H9 (cell line): ENCODE measurements around the gene DNM2. TPM values are rescaled to one million over a fixed set of nuclear protein-coding genes. Genes with fewer than 3 reads are reported as not detected.

Experiments used
- DNase-seq: peaks from one replicate; pipeline ENCODE4 v3.0.0-alpha.2; 2017
- H2AFZ ChIP-seq: one replicate; pipeline ENCODE4 v1.6.1; 2013; ENCODE audit warnings: mild to moderate bottlenecking, low read length, control low read depth, moderate library complexity
- H2AK5ac ChIP-seq: 2 replicates; pipeline ENCODE4 v1.6.1; 2013; ENCODE audit warnings: low read length, control low read depth, mixed read lengths; ENCODE audit not compliant: insufficient read length
- H2BK120ac ChIP-seq: one replicate; pipeline ENCODE4 v1.6.1; 2013; ENCODE audit warnings: low read depth, mild to moderate bottlenecking, low read length, control low read depth, inconsistent platforms; ENCODE audit not compliant: poor library complexity, severe bottlenecking
- H2BK12ac ChIP-seq: 2 replicates; pipeline ENCODE4 v1.6.1; 2013; ENCODE audit warnings: low read length, control low read depth, mixed read lengths, low read depth; ENCODE audit not compliant: insufficient read length
- H2BK15ac ChIP-seq: 2 replicates; pipeline ENCODE4 v1.6.1; 2013; ENCODE audit warnings: low read depth, low read length, control low read depth
- H2BK20ac ChIP-seq: one replicate; pipeline ENCODE4 v1.6.1; 2013; ENCODE audit warnings: low read depth, mild to moderate bottlenecking, low read length, control low read depth, inconsistent platforms; ENCODE audit not compliant: poor library complexity, severe bottlenecking
- H2BK5ac ChIP-seq: 2 replicates; pipeline ENCODE4 v1.6.1; 2013; ENCODE audit warnings: low read length, control low read depth, mixed read lengths; ENCODE audit not compliant: insufficient read length
- H3K14ac ChIP-seq: 2 replicates; pipeline ENCODE4 v1.6.1; 2013; ENCODE audit warnings: low read length, control low read depth; ENCODE audit not compliant: insufficient read depth
- H3K18ac ChIP-seq: 2 replicates; pipeline ENCODE4 v1.6.1; 2013; ENCODE audit warnings: low read depth, mild to moderate bottlenecking, mixed read lengths, low read length, control low read depth; ENCODE audit not compliant: insufficient read length
- H3K23ac ChIP-seq: 2 replicates; pipeline ENCODE4 v1.6.1; 2013; ENCODE audit warnings: low read length, control low read depth, mixed read lengths, low read depth; ENCODE audit not compliant: insufficient read length
- H3K23me2 ChIP-seq: 2 replicates; pipeline ENCODE4 v1.6.1; 2013; ENCODE audit warnings: low read depth, mild to moderate bottlenecking, mixed read lengths, low read length, control low read depth; ENCODE audit not compliant: insufficient read length, poor library complexity, severe bottlenecking
- H3K27ac ChIP-seq: 2 replicates; pipeline ENCODE4 v1.5.1; 2013; ENCODE audit warnings: low read length, control low read depth, mixed read lengths, low read depth; ENCODE audit not compliant: insufficient read length
- H3K27me3 ChIP-seq: 2 replicates; pipeline ENCODE4 v1.6.1; 2013; ENCODE audit warnings: low read length, control low read depth, inconsistent platforms; ENCODE audit not compliant: insufficient read depth
- H3K4ac ChIP-seq: 2 replicates; pipeline ENCODE4 v1.6.1; 2013; ENCODE audit warnings: low read depth, mild to moderate bottlenecking, control low read depth, inconsistent platforms, low read length, moderate library complexity
- H3K4me1 ChIP-seq: 2 replicates; pipeline ENCODE4 v1.6.1; 2013; ENCODE audit warnings: low read length, control low read depth, inconsistent platforms; ENCODE audit not compliant: insufficient read depth
- H3K4me2 ChIP-seq: 2 replicates; pipeline ENCODE4 v1.6.1; 2013; ENCODE audit warnings: low read length, control low read depth, mixed read lengths; ENCODE audit not compliant: insufficient read length, insufficient read depth
- H3K56ac ChIP-seq: 2 replicates; pipeline ENCODE4 v1.6.1; 2013; ENCODE audit warnings: low read depth, mild to moderate bottlenecking, mixed read lengths, low read length, control low read depth; ENCODE audit not compliant: insufficient read length
- H3K79me1 ChIP-seq: 2 replicates; pipeline ENCODE4 v1.6.1; 2013; ENCODE audit warnings: low read depth, mild to moderate bottlenecking, moderate library complexity, low read length, control low read depth, inconsistent platforms; ENCODE audit not compliant: insufficient read depth, poor library complexity, severe bottlenecking
- H3K79me2 ChIP-seq: 2 replicates; pipeline ENCODE4 v1.6.1; 2013; ENCODE audit warnings: low read length, control low read depth, inconsistent platforms; ENCODE audit not compliant: insufficient read depth
- H3K9ac ChIP-seq: 2 replicates; pipeline ENCODE4 v1.6.1; 2013; ENCODE audit warnings: low read length, control low read depth, mixed read lengths; ENCODE audit not compliant: insufficient read length; ENCODE audit errors: extremely low read depth
- H3K9me3 ChIP-seq: one replicate; pipeline ENCODE4 v1.6.1; 2013; ENCODE audit warnings: low read depth, low read length, inconsistent platforms; ENCODE audit not compliant: control insufficient read depth
- H3T11ph ChIP-seq: one replicate; pipeline ENCODE4 v1.6.1; 2013; ENCODE audit warnings: mild to moderate bottlenecking, low read length, control low read depth, inconsistent platforms
- H4K20me1 ChIP-seq: one replicate; pipeline ENCODE4 v1.6.1; 2013; ENCODE audit not compliant: control insufficient read depth, insufficient read length, insufficient read depth
- H4K5ac ChIP-seq: 2 replicates; pipeline ENCODE4 v1.6.1; 2013; ENCODE audit warnings: low read depth, mild to moderate bottlenecking, mixed read lengths, low read length, control low read depth; ENCODE audit not compliant: insufficient read length
- H4K8ac ChIP-seq: replicated peaks from 2 replicates; pipeline ENCODE4 v1.6.1; 2013; ENCODE audit warnings: low read length, control low read depth, mixed read lengths, low read depth; ENCODE audit not compliant: insufficient read length
- H4K91ac ChIP-seq: 2 replicates; pipeline ENCODE4 v1.6.1; 2013; ENCODE audit warnings: low read depth, mild to moderate bottlenecking, moderate library complexity, mixed read lengths, low read length, control low read depth; ENCODE audit not compliant: insufficient read length
- H3K27ac Mint-ChIP-seq, 3 experiments: 2 replicates in 2 of 3; 3 replicates in 1 of 3; pipeline ENCODE4 v1.8.0; 2020 to 2021; ENCODE audit warnings: mixed read lengths in 3 of 3, mild to moderate bottlenecking in 1 of 3, moderate library complexity in 1 of 3
- H3K27me3 Mint-ChIP-seq: 2 replicates; pipeline ENCODE4 v1.8.0; 2021; ENCODE audit warnings: low read depth, mild to moderate bottlenecking, moderate library complexity, mixed read lengths
- H3K36me3 Mint-ChIP-seq, 3 experiments: 2 replicates in 2 of 3; 3 replicates in 1 of 3; pipeline ENCODE4 v1.8.0; 2020 to 2021; ENCODE audit warnings: low read depth in 3 of 3, mixed read lengths in 3 of 3; ENCODE audit not compliant: insufficient read depth in 1 of 3
- H3K4me1 Mint-ChIP-seq, 2 experiments: 2 replicates each; pipeline ENCODE4 v1.8.0; 2020; ENCODE audit warnings: mixed read lengths in 2 of 2
- H3K4me3 Mint-ChIP-seq, 2 experiments: 2 replicates in 1 of 2; 3 replicates in 1 of 2; pipeline ENCODE4 v1.8.0; 2020 to 2021; ENCODE audit warnings: mild to moderate bottlenecking in 2 of 2, mixed read lengths in 2 of 2, moderate library complexity in 1 of 2
- H3K9me3 Mint-ChIP-seq, 2 experiments: 2 replicates in 1 of 2; 3 replicates in 1 of 2; pipeline ENCODE4 v1.8.0; 2020; ENCODE audit warnings: mild to moderate bottlenecking in 2 of 2, mixed read lengths in 2 of 2, moderate library complexity in 1 of 2
- CTCF ChIP-seq: fragments of 200-600 bp; sonication (generic); conservative IDR thresholded peaks from 3 replicates; pipeline ENCODE4 v1.8.0; 2021; ENCODE audit warnings: antibody characterized with exemption, mild to moderate bottlenecking
- WGBS: extraction: QIAGEN DNeasy Blood & Tissue Kit; methylation state at CpG from one replicate; pipeline ENCODE4 v1.1.7; 2013; ENCODE audit warnings: missing lambda C conversion rate, low lambda C conversion rate, mixed read lengths; ENCODE audit not compliant: insufficient read length; ENCODE audit errors: extremely low coverage; 5-methylcytosine and 5-hydroxymethylcytosine counted together
- total RNA-seq: library from RNA; stranded (reverse); gene quantifications from 2 replicates; pipeline ENCODE4 v1.2.1, GENCODE V29; 2021

The DNM2 gene
- total RNA-seq, 1 experiment from 2014 or later, result 152 TPM

GRCh38 chr19:10680545-10681135, 37.2 kb upstream of the DNM2 start:
- Histone ChIP-seq H2BK12ac (no peak overlapping the region), H3K23ac (no peak overlapping the region), H3K27me3 (no peaks in the 10 kb centered on the region), H2BK15ac (no peak overlapping the region), H4K91ac (no peak overlapping the region), H3K56ac (no peak overlapping the region), H2BK20ac (no peak overlapping the region), H3K79me1 (peaks cover 11% of the 10 kb centered on the region), H3K14ac (no peak overlapping the region), H3K9me3 (no peaks in the 10 kb centered on the region), H3K4me2 (no peak overlapping the region), H2BK120ac (no peak overlapping the region), H2AK5ac (no peak overlapping the region), H3K18ac (no peak overlapping the region), H3K9ac (no peak overlapping the region), H3K23me2 (no peaks in the 10 kb centered on the region), H3K4ac (no peak overlapping the region), H3K27ac (no peak overlapping the region), H3T11ph (no peak overlapping the region), H4K20me1 (peaks cover 3% of the 10 kb centered on the region), H4K8ac (peak overlapping the region; percentile 63), H4K5ac (no peak overlapping the region), H3K79me2 (peaks cover 3% of the 10 kb centered on the region; the same call in 1 of the 2 replicates), H2BK5ac (no peak overlapping the region), H3K4me1 (no peaks in the 10 kb centered on the region), H2AFZ (no peak overlapping the region)
- Mint-ChIP-seq H3K27me3 (no peaks in the 10 kb centered on the region; the same call in 1 of the 2 replicates), H3K4me1 (no peaks in the 10 kb centered on the region), H3K36me3 (peaks cover 67 to 100% (median 97%) of the 10 kb centered on the region in 3 experiments), H3K9me3 (no peaks in the 10 kb centered on the region), H3K27ac (peak overlapping the region in 2 of 3 experiments; percentile 53 to 72; a peak in 1 of 7 replicates), H3K4me3 (no peak overlapping the region)
- no CpG with 5 or more reads among the region's 15 CpGs for WGBS
- no peak for TF ChIP-seq CTCF
- no peak for DNase-seq
